ENCODE data around the gene DYNLT2. TPM values are rescaled to one million over a fixed set of nuclear protein-coding genes. Genes with fewer than 3 reads are reported as not detected.
"Not testable (repeated sequence)": the region's sequence is repeated elsewhere in the genome, so short reads cannot be mapped to it uniquely, and the experiment has no call there.

Gene DYNLT2
- polyA plus RNA-seq, 12 donors = 2.3 to 5.1 (median 3.2) TPM; not detected in 1

GRCh38 chr6:169701311-169701953 is 49.9 kb downstream of the DYNLT2 start:
- DNase-seq = no peak

- no peak for DNase-seq
Measured at GRCh38 chr6:169700296-169700695, 51.1 kb downstream of the DYNLT2 start.

GRCh38 chr6:169697115-169697514 is 54.3 kb downstream of the DYNLT2 start:
- DNase-seq = not testable (repeated sequence)

- no peak for DNase-seq
Measured at GRCh38 chr6:169695131-169695530, 56.2 kb downstream of the DYNLT2 start.

GRCh38 chr6:169692516-169692915 is 58.9 kb downstream of the DYNLT2 start:
- no peak for DNase-seq

- DNase-seq = no peak
Measured at GRCh38 chr6:169691260-169691659, 60.1 kb downstream of the DYNLT2 start.

Other genes starting within 250 kb of the DYNLT2 start
- 10 to 100 TPM in 11 of 12 donors, not detected in 1; 17.8 to 60.4 (median 35.3) TPM for gene WDR27, start 49.5 kb downstream of the DYNLT2 start, polyA plus RNA-seq (ENCODE audit: insufficient read length in 12 of 12)
- gene C6orf120, start 49.4 kb downstream of the DYNLT2 start, polyA plus RNA-seq (ENCODE audit: insufficient read length in 12 of 12) = 10 to 100 TPM in 11 of 12 donors, not detected in 1; 22.2 to 41.0 (median 35.3) TPM
- 100 to 1,000 TPM in 1 of 12 donors, 10 to 100 TPM in 10, not detected in 1; 74.7 to 101 (median 91.6) TPM for gene PHF10, start 27.1 kb downstream of the DYNLT2 start, polyA plus RNA-seq (ENCODE audit: insufficient read length in 12 of 12)
- 10 to 100 TPM in 11 of 12 donors, not detected in 1; 13.7 to 37.0 (median 21.4) TPM for gene ERMARD, start 50 bp upstream of the DYNLT2 start, polyA plus RNA-seq (ENCODE audit: insufficient read length in 12 of 12)